C4-2B (cell line): ENCODE data around the gene LARGE1.
"Not testable (repeated sequence)": the region's sequence is repeated elsewhere in the genome, so short reads cannot be mapped to it uniquely, and the experiment has no call there.

Experiments used
- H3K27ac ChIP-seq: fragments of 450-650 bp; 2 replicates; pipeline ENCODE4 v1.5.1; 2017
- CTCF ChIP-seq: fragments of 450-650 bp; conservative IDR thresholded peaks from 2 replicates; pipeline ENCODE4 v1.5.1; 2017; ENCODE audit warnings: mild to moderate bottlenecking
- ZFX ChIP-seq: fragments of 450-650 bp; IDR thresholded peaks from 2 replicates; pipeline ENCODE4 v1.6.1; 2017

LARGE1 gene

GRCh38 chr22:33379836-33380235 is 540.4 kb downstream of the LARGE1 start:
- no peak for TF ChIP-seq ZFX
- TF ChIP-seq CTCF = no peak
- H3K27ac ChIP-seq = no peak overlapping the region

- no peak overlapping the region for H3K27ac ChIP-seq
- TF ChIP-seq ZFX (no peak), CTCF (no peak)
These were observed 547.4 kb downstream of the LARGE1 start for GRCh38 chr22:33372875-33373274.

- H3K27ac ChIP-seq = not testable (repeated sequence)
These were observed 557.0 kb downstream of the LARGE1 start for GRCh38 chr22:33363256-33363655.

- no peak for TF ChIP-seq ZFX
- TF ChIP-seq CTCF = no peak
- no peak overlapping the region for H3K27ac ChIP-seq
These were observed 557.6 kb downstream of the LARGE1 start for GRCh38 chr22:33362702-33363101.

- H3K27ac ChIP-seq = no peak overlapping the region
- TF ChIP-seq CTCF = no peak
- TF ChIP-seq ZFX = no peak
These were observed 558.7 kb downstream of the LARGE1 start for GRCh38 chr22:33361581-33361980.

GRCh38 chr22:33357981-33358399 is 562.3 kb downstream of the LARGE1 start:
- no peak for TF ChIP-seq ZFX
- TF ChIP-seq CTCF = no peak

GRCh38 chr22:33354928-33355327 is 565.3 kb downstream of the LARGE1 start:
- TF ChIP-seq CTCF (no peak), ZFX (no peak)
- no peak overlapping the region for H3K27ac ChIP-seq

More at GRCh38 chr22:33357981-33358399, 562.3 kb downstream of the LARGE1 start:
- H3K27ac ChIP-seq = no peak overlapping the region

GRCh38 chr22:33353502-33353901 is 566.8 kb downstream of the LARGE1 start:
- no peak for TF ChIP-seq ZFX
- TF ChIP-seq CTCF = no peak
- H3K27ac ChIP-seq = no peak overlapping the region
